ENCODE results near the gene EPHA7.

The EPHA7 gene

GRCh38 chr6:93419304-93420162, at the start of gene EPHA7:
TSS of gene EPHA7 (minus strand) at chr6:93419559. CDS start at chr6:93419341, 218 bp downstream.
- no peak for TF ChIP-seq CTCF (IDR thresholded peaks at IDR 0.05)

GRCh38 chr6:93468291-93468690, 48.9 kb upstream of the EPHA7 start:
- no peak for TF ChIP-seq CTCF (IDR thresholded peaks at IDR 0.05)

- TF ChIP-seq CTCF (IDR thresholded peaks at IDR 0.05) = no peak
These were observed 35.2 kb upstream of the EPHA7 start for GRCh38 chr6:93454533-93454932.

- TF ChIP-seq CTCF (IDR thresholded peaks at IDR 0.05) = no peak
These were observed 34.6 kb upstream of the EPHA7 start for GRCh38 chr6:93453956-93454355.

GRCh38 chr6:93447874-93448273, 28.5 kb upstream of the EPHA7 start:
- peak; percentile 37; the same call in 1 of the 2 replicates for TF ChIP-seq CTCF (IDR thresholded peaks at IDR 0.05)

- no peak for TF ChIP-seq CTCF (IDR thresholded peaks at IDR 0.05)
These were observed 18.1 kb upstream of the EPHA7 start for GRCh38 chr6:93437491-93437890.

GRCh38 chr6:93433592-93433991, 14.2 kb upstream of the EPHA7 start:
- TF ChIP-seq CTCF (IDR thresholded peaks at IDR 0.05) = no peak
